ENCODE results near the gene RBM28. TPM values are rescaled to one million over a fixed set of nuclear protein-coding genes. Genes with fewer than 3 reads are reported as not detected.

Gene RBM28
- total RNA-seq, 2 donors from 2014 or later = 20.2 to 28.3 TPM

GRCh38 chr7:128257458-128257857 is 86.2 kb downstream of the RBM28 start:
- WGBS, 2 donors = 86 to 87% methylated on average over 14 of the region's 14 CpGs

DNA sequence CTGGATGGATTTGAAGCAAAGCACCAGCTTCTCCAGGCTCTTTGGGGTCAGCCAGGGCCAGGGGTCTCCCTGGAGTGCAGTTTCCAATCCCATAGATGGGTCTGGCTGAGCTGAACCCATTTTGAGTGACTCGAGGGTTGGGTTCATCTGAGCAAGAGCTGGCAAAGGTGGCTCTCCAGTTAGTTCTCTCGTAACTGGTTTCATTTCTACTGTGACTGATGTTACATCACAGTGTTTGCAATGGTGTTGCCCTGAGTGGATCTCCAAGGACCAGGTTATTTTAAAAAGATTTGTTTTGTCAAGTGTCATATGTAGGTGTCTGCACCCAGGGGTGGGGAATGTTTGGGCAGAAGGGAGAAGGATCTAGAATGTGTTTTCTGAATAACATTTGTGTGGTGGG is 88.4 kb downstream of the RBM28 start:
- H3K36me3 ChIP-seq (replicated peaks in 1 of 2; ENCODE audit: insufficient read depth in 1 of 2, low read depth in 2 of 2) = no peaks in the 10 kb centered on the region
- no peak overlapping the region for H3K27ac ChIP-seq
- peaks cover 8% of the 10 kb centered on the region for H3K4me1 ChIP-seq
- no peaks in the 10 kb centered on the region for H3K27me3 ChIP-seq
- DNase-seq (no peak), ATAC-seq (no peak)
- WGBS, 2 donors = 77 to 83% methylated on average over 2 of the region's 2 CpGs
- intact Hi-C loops (cut with DNase I) = no loop called here
- no peak overlapping the region for H3K4me3 ChIP-seq
- TF ChIP-seq POLR2A (IDR thresholded peaks at IDR 0.05) (no peak), CTCF (IDR thresholded peaks at IDR 0.05) (no peak)
- H3K9me3 ChIP-seq = no peaks in the 10 kb centered on the region

More at GRCh38 chr7:128257458-128257857, 86.2 kb downstream of the RBM28 start:
- no peak overlapping the region for H3K4me3 ChIP-seq
- H3K36me3 ChIP-seq (replicated peaks in 1 of 2; ENCODE audit: insufficient read depth in 1 of 2, low read depth in 2 of 2) = no peaks in the 10 kb centered on the region
- no peaks in the 10 kb centered on the region for H3K27me3 ChIP-seq
- no peak overlapping the region for H3K27ac ChIP-seq
- TF ChIP-seq CTCF (IDR thresholded peaks at IDR 0.05) (no peak), POLR2A (IDR thresholded peaks at IDR 0.05) (no peak)
- intact Hi-C loops (cut with DNase I) = no loop called here
- DNase-seq = no peak
- peaks cover 8% of the 10 kb centered on the region for H3K4me1 ChIP-seq
- H3K9me3 ChIP-seq = no peaks in the 10 kb centered on the region
- ATAC-seq = no peak

GRCh38 chr7:128254470-128254869 is 89.2 kb downstream of the RBM28 start:
- intact Hi-C loops (cut with DNase I) = no loop called here
- Histone ChIP-seq H3K27me3 (no peaks in the 10 kb centered on the region), H3K27ac (no peak overlapping the region), H3K4me1 (peaks cover 5% of the 10 kb centered on the region), H3K4me3 (no peak overlapping the region), H3K36me3 (replicated peaks in 1 of 2; ENCODE audit: insufficient read depth in 1 of 2, low read depth in 2 of 2) (no peaks in the 10 kb centered on the region), H3K9me3 (no peaks in the 10 kb centered on the region)
- DNase-seq (no peak), ATAC-seq (no peak)
- 60 to 83% methylated on average over 1 to 5 of the region's 5 CpGs for WGBS, 2 donors
- TF ChIP-seq CTCF (IDR thresholded peaks at IDR 0.05) = no peak
- TF ChIP-seq POLR2A (IDR thresholded peaks at IDR 0.05) = no peak

- ATAC-seq (no peak), DNase-seq (no peak)
- no peak overlapping the region for H3K4me3 ChIP-seq
- TF ChIP-seq POLR2A (IDR thresholded peaks at IDR 0.05) (no peak), CTCF (IDR thresholded peaks at IDR 0.05) (no peak)
- intact Hi-C loops (cut with DNase I) = no loop called here
- 86 to 88% methylated on average over 8 of the region's 8 CpGs for WGBS, 2 donors
- no peaks in the 10 kb centered on the region for H3K4me1 ChIP-seq
- no peaks in the 10 kb centered on the region for H3K9me3 ChIP-seq
- H3K36me3 ChIP-seq (replicated peaks in 1 of 2; ENCODE audit: insufficient read depth in 1 of 2, low read depth in 2 of 2) = no peaks in the 10 kb centered on the region
- no peaks in the 10 kb centered on the region for H3K27me3 ChIP-seq
- no peak overlapping the region for H3K27ac ChIP-seq
These were observed 90.0 kb downstream of the RBM28 start for GRCh38 chr7:128253701-128254100.

- no peaks in the 10 kb centered on the region for H3K27me3 ChIP-seq
- no peak for TF ChIP-seq POLR2A (IDR thresholded peaks at IDR 0.05)
- no peak for TF ChIP-seq CTCF (IDR thresholded peaks at IDR 0.05)
- no peaks in the 10 kb centered on the region for H3K9me3 ChIP-seq
- H3K27ac ChIP-seq = no peak overlapping the region
- no peak for ATAC-seq
- H3K4me3 ChIP-seq = no peak overlapping the region
- WGBS, 2 donors = 61 to 77% methylated on average over 4 of the region's 4 CpGs
- H3K36me3 ChIP-seq (replicated peaks in 1 of 2; ENCODE audit: insufficient read depth in 1 of 2, low read depth in 2 of 2) = no peaks in the 10 kb centered on the region
- DNase-seq = no peak
- H3K4me1 ChIP-seq = no peaks in the 10 kb centered on the region
- intact Hi-C loops (cut with DNase I) = no loop called here
These were observed 92.4 kb downstream of the RBM28 start for GRCh38 chr7:128251337-128251736.
